Right forelimb (tissue), 1 donor: ENCODE measurements around the gene PHKG2.
A peak's percentile ranks its signal among the peaks of the same experiment; 100 is the strongest.

Experiments used
- DNase-seq: peaks from one replicate; pipeline ENCODE4 v3.0.0-alpha.2; 2018

Gene PHKG2

GRCh38 chr16:30777591-30778297 lies 29.5 kb downstream of the PHKG2 start:
- no peak for DNase-seq

GRCh38 chr16:30778549-30779244 lies 30.5 kb downstream of the PHKG2 start:
- no peak for DNase-seq

- no peak for DNase-seq
Observed at GRCh38 chr16:30779596-30779995, 31.4 kb downstream of the PHKG2 start.

GRCh38 chr16:30780021-30780420 lies 31.8 kb downstream of the PHKG2 start:
- no peak for DNase-seq

- DNase-seq, result no peak
Observed at GRCh38 chr16:30780549-30780948, 32.3 kb downstream of the PHKG2 start.

- DNase-seq, result no peak
Observed at GRCh38 chr16:30782486-30783279, 34.5 kb downstream of the PHKG2 start.

GRCh38 chr16:30783280-30784109 lies 35.3 kb downstream of the PHKG2 start:
- no peak for DNase-seq

GRCh38 chr16:30784215-30784614 lies 36.0 kb downstream of the PHKG2 start:
- no peak for DNase-seq

- DNase-seq, result no peak
Observed at GRCh38 chr16:30785126-30786106, 37.2 kb downstream of the PHKG2 start.

GRCh38 chr16:30786115-30786935 lies 38.1 kb downstream of the PHKG2 start:
- DNase-seq, result peak; percentile 75

- peak; percentile 83 for DNase-seq
Observed at GRCh38 chr16:30786936-30787612, 38.8 kb downstream of the PHKG2 start, which contains the start of gene ZNF629. Gene ZNF629 (minus strand): TSS chr16:30787205. CDS start chr16:30784482, 2,723 bp downstream.

GRCh38 chr16:30787613-30788378 lies 39.6 kb downstream of the PHKG2 start:
- DNase-seq, result no peak

- no peak for DNase-seq
Observed at GRCh38 chr16:30793508-30794069, 45.4 kb downstream of the PHKG2 start.

- no peak for DNase-seq
Observed at GRCh38 chr16:30794634-30795033, 46.4 kb downstream of the PHKG2 start.

GRCh38 chr16:30797670-30798309 lies 49.6 kb downstream of the PHKG2 start:
- DNase-seq, result no peak
